ENCODE data around the gene SOX8.
A peak's percentile ranks its signal among the peaks of the same experiment; 100 is the strongest.
"Not testable (repeated sequence)": the region's sequence is repeated elsewhere in the genome, so short reads cannot be mapped to it uniquely, and the experiment has no call there.

Gene SOX8

DNA sequence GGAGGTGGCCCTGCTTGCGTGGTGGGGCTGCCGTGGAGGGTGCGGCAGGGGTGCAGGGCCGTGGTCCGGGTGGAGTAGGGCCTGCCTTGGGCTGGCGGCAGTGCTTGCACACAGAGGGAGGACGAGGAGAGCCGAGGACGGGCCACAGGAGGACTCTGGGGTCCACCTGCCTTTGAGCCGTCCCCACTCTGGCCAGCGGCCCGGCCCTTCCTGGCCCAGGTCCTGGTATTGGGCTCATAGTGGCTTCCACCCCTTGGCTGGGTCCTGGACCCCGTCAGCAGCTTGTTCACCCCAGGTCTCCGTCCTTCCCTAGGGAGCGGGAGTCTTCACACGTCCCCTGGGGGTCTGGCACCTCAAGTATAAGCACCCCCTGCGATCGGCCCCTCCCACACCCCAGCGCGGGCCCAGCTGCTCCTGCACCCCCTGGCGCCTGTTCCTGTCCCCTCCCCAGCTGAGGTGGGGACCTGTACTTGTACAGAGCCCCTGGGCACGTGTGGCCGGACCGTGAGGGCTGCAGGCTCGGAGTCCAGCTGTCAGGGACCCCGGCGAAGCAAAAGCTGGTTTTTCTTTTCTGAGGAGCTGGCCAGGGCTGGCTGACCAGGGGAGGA, 40.1 kb downstream of the SOX8 start:
- 95% methylated on average over 27 of the region's 27 CpGs for WGBS (ENCODE audit: insufficient coverage)
- no peak for DNase-seq
- Histone ChIP-seq H3K9me3 (ENCODE audit: control extremely low read depth in 1 of 5, control insufficient read depth in 4 of 5, insufficient read depth in 2 of 5, low read depth in 1 of 5, low read length in 4 of 5) (no peaks in the 10 kb centered on the region), H3K36me3 (ENCODE audit: control insufficient read depth in 4 of 4, insufficient read depth in 4 of 4, low read length in 3 of 4) (no peaks in the 10 kb centered on the region), H3K4me1 (ENCODE audit: control extremely low read depth in 1 of 4, control insufficient read depth in 4 of 4, insufficient read depth in 4 of 4, low read length in 3 of 4) (no peaks in the 10 kb centered on the region), H3K4me3 (ENCODE audit: control insufficient read depth in 1 of 7, extremely low read depth in 1 of 7, insufficient read depth in 4 of 7, low read depth in 2 of 7, low read length in 6 of 7) (no peak overlapping the region), H3K27ac (ENCODE audit: insufficient read depth in 1 of 2, low read depth in 1 of 2, low read length in 2 of 2, poor library complexity in 1 of 2, severe bottlenecking in 2 of 2) (no peak overlapping the region), H3K27me3 (replicated peaks in 2 of 5; ENCODE audit: control insufficient read depth in 4 of 5, insufficient read depth in 5 of 5, low read length in 4 of 5) (peaks cover 0 to 32% (median 2%) of the 10 kb centered on the region in 5 experiments)
- ChIA-PET POLR2A (no interaction called here), CTCF (no interaction called here)

DNA sequence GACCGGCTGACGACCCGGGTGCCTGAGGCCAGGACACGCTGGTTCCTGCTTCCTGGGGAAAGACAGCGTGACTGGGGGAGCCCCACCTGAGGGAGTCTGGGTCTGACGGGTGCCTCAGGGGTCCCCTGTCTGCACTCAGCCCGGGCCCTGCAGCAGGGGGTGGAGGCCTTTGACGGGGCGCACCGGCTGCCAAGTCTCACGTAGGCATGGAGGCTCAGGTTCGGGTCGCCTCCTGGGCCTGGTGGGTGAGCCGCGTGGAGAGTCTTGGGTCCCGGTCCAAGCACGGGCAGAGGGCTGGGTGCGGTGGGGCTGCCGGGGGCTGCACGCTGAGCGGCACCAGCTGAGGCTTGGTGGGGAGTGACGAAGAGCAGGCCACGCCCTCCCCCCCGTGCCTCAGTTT, 40.9 kb downstream of the SOX8 start:
- WGBS (ENCODE audit: insufficient coverage): 74% methylated on average over 22 of the region's 24 CpGs
- Histone ChIP-seq H3K4me1 (ENCODE audit: control extremely low read depth in 1 of 4, control insufficient read depth in 4 of 4, insufficient read depth in 4 of 4, low read length in 3 of 4) (no peaks in the 10 kb centered on the region), H3K36me3 (ENCODE audit: control insufficient read depth in 4 of 4, insufficient read depth in 4 of 4, low read length in 3 of 4) (no peaks in the 10 kb centered on the region), H3K27ac (ENCODE audit: insufficient read depth in 1 of 2, low read depth in 1 of 2, low read length in 2 of 2, poor library complexity in 1 of 2, severe bottlenecking in 2 of 2) (no peak overlapping the region), H3K4me3 (ENCODE audit: control insufficient read depth in 1 of 7, extremely low read depth in 1 of 7, insufficient read depth in 4 of 7, low read depth in 2 of 7, low read length in 6 of 7) (no peak overlapping the region), H3K27me3 (replicated peaks in 2 of 5; ENCODE audit: control insufficient read depth in 4 of 5, insufficient read depth in 5 of 5, low read length in 4 of 5) (peaks cover 0 to 39% (median 2%) of the 10 kb centered on the region in 5 experiments), H3K9me3 (ENCODE audit: control extremely low read depth in 1 of 5, control insufficient read depth in 4 of 5, insufficient read depth in 2 of 5, low read depth in 1 of 5, low read length in 4 of 5) (no peaks in the 10 kb centered on the region)
- ChIA-PET CTCF (no interaction called here), POLR2A (no interaction called here)
- no peak for DNase-seq

DNA sequence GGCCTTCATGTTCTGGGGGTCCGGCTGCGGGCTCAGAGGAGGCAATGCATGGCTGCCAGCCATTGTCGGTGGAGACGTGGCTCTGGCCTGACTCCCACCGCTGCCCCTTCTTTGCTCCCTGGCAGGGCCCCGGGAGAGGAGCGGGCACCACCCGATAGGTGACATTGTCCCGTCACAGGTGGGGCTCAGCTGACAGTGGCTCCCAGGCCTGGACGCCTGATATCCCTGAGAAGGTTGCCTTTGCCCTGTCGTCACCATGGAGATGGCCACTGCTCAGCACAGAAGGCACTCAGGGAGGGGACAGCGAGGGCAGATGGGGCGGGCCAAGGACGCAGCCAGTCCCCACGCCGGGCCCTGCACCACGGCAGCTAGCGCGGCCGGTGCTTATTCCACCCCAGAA, 42.6 kb downstream of the SOX8 start:
- H3K4me1 ChIP-seq (ENCODE audit: control extremely low read depth in 1 of 4, control insufficient read depth in 4 of 4, insufficient read depth in 4 of 4, low read length in 3 of 4): peaks cover 0 to 2% (median 0%) of the 10 kb centered on the region in 4 experiments
- no peak overlapping the region for H3K27ac ChIP-seq (ENCODE audit: insufficient read depth in 1 of 2, low read depth in 1 of 2, low read length in 2 of 2, poor library complexity in 1 of 2, severe bottlenecking in 2 of 2)
- ChIA-PET POLR2A (no interaction called here), CTCF (no interaction called here)
- peaks cover 0 to 54% (median 6%) of the 10 kb centered on the region in 5 experiments for H3K27me3 ChIP-seq (replicated peaks in 2 of 5; ENCODE audit: control insufficient read depth in 4 of 5, insufficient read depth in 5 of 5, low read length in 4 of 5)
- H3K4me3 ChIP-seq (ENCODE audit: control insufficient read depth in 1 of 7, extremely low read depth in 1 of 7, insufficient read depth in 4 of 7, low read depth in 2 of 7, low read length in 6 of 7): no peak overlapping the region
- 89% methylated on average over 16 of the region's 20 CpGs for WGBS (ENCODE audit: insufficient coverage)
- H3K36me3 ChIP-seq (ENCODE audit: control insufficient read depth in 4 of 4, insufficient read depth in 4 of 4, low read length in 3 of 4): no peaks in the 10 kb centered on the region
- DNase-seq: no peak
- no peaks in the 10 kb centered on the region for H3K9me3 ChIP-seq (ENCODE audit: control extremely low read depth in 1 of 5, control insufficient read depth in 4 of 5, insufficient read depth in 2 of 5, low read depth in 1 of 5, low read length in 4 of 5)

DNA sequence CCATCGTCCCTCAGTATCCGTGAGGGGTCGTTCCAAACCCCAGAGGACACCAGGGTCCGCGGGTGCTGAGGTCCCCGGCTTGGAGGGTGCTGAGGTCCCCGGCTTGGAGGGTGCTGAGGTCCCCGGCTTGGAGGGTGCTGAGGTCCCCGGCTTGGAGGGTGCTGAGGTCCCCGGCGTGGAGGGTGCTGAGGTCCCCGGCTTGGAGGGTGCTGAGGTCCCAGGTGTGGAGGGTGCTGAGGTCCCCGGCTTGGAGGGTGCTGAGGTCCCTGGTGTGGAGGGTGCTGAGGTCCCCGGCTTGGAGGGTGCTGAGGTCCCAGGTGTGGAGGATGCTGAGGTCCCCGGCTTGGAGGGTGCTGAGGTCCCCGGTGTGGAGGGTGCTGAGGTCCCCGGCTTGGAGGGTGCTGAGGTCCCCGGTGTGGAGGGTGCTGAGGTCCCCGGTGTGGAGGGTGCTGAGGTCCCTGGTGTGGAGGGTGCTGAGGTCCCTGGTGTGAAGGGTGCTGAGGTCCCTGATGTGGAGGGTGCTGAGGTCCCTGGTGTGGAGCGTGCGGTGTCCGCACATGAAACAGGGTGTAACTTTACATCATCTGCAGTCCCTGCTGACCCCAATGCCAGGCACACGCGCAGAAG, 43.7 kb downstream of the SOX8 start:
- H3K9me3 ChIP-seq (ENCODE audit: control extremely low read depth in 1 of 5, control insufficient read depth in 4 of 5, insufficient read depth in 2 of 5, low read depth in 1 of 5, low read length in 4 of 5); H3K4me3 ChIP-seq (ENCODE audit: control insufficient read depth in 1 of 7, extremely low read depth in 1 of 7, insufficient read depth in 4 of 7, low read depth in 2 of 7, low read length in 6 of 7); H3K4me1 ChIP-seq (ENCODE audit: control extremely low read depth in 1 of 4, control insufficient read depth in 4 of 4, insufficient read depth in 4 of 4, low read length in 3 of 4); H3K27ac ChIP-seq (ENCODE audit: insufficient read depth in 1 of 2, low read depth in 1 of 2, low read length in 2 of 2, poor library complexity in 1 of 2, severe bottlenecking in 2 of 2); POLR2A ChIA-PET; H3K36me3 ChIP-seq (ENCODE audit: control insufficient read depth in 4 of 4, insufficient read depth in 4 of 4, low read length in 3 of 4); CTCF ChIA-PET: not testable (repeated sequence)
- WGBS (ENCODE audit: insufficient coverage): 74% methylated on average over 24 of the region's 24 CpGs
- DNase-seq: peak in 2 of 3 donors; percentile 9 to 42
- H3K27me3 ChIP-seq (replicated peaks in 2 of 5; ENCODE audit: control insufficient read depth in 4 of 5, insufficient read depth in 5 of 5, low read length in 4 of 5): peaks cover 0 to 64% (median 6%) of the 10 kb centered on the region in 5 experiments

DNA sequence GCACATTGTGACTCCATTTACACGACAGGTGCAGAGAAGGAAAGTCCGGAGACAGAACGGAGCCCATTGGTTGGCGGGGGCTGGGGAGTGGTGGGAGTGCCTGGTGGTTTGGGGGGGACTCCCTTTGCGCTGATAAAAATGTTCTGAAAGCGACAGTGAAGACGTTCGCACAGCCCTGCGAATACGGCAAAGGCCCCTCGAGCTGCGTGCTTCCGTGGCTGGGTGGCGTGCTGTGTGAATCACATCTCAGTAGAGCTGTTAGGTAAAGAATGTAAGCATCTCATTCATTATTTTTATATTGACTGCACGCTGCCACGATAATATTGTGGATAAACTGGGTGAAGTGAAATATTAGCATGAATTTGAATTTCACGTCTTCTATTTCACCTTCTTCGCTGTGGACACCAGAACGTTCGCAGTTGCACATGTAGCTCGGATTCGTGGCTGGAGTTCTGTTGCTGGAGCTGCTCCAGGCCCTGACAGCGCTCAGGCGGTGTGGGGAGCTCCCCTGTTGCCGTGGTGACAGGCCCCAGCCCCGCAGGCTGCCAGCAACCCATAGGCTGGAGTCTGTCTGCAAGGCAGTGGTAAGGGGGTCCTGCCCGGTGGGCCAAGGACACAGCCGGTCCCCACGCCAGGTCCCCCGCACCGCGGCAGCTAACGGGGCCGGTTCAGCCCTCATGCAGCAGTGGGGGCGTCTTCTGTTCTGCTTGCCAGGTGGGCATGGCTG, 44.6 kb downstream of the SOX8 start:
- Histone ChIP-seq H3K9me3 (ENCODE audit: control extremely low read depth in 1 of 5, control insufficient read depth in 4 of 5, insufficient read depth in 2 of 5, low read depth in 1 of 5, low read length in 4 of 5) (no peaks in the 10 kb centered on the region), H3K27ac (ENCODE audit: insufficient read depth in 1 of 2, low read depth in 1 of 2, low read length in 2 of 2, poor library complexity in 1 of 2, severe bottlenecking in 2 of 2) (no peak overlapping the region), H3K27me3 (replicated peaks in 2 of 5; ENCODE audit: control insufficient read depth in 4 of 5, insufficient read depth in 5 of 5, low read length in 4 of 5) (peaks cover 0 to 64% (median 6%) of the 10 kb centered on the region in 5 experiments), H3K4me1 (ENCODE audit: control extremely low read depth in 1 of 4, control insufficient read depth in 4 of 4, insufficient read depth in 4 of 4, low read length in 3 of 4) (peaks cover 0 to 2% (median 0%) of the 10 kb centered on the region in 4 experiments), H3K4me3 (ENCODE audit: control insufficient read depth in 1 of 7, extremely low read depth in 1 of 7, insufficient read depth in 4 of 7, low read depth in 2 of 7, low read length in 6 of 7) (no peak overlapping the region), H3K36me3 (ENCODE audit: control insufficient read depth in 4 of 4, insufficient read depth in 4 of 4, low read length in 3 of 4) (no peaks in the 10 kb centered on the region)
- POLR2A ChIA-PET: no interaction called here
- 82% methylated on average over 34 of the region's 35 CpGs for WGBS (ENCODE audit: insufficient coverage)
- DNase-seq: no peak
- CTCF ChIA-PET: no interaction called here

DNA sequence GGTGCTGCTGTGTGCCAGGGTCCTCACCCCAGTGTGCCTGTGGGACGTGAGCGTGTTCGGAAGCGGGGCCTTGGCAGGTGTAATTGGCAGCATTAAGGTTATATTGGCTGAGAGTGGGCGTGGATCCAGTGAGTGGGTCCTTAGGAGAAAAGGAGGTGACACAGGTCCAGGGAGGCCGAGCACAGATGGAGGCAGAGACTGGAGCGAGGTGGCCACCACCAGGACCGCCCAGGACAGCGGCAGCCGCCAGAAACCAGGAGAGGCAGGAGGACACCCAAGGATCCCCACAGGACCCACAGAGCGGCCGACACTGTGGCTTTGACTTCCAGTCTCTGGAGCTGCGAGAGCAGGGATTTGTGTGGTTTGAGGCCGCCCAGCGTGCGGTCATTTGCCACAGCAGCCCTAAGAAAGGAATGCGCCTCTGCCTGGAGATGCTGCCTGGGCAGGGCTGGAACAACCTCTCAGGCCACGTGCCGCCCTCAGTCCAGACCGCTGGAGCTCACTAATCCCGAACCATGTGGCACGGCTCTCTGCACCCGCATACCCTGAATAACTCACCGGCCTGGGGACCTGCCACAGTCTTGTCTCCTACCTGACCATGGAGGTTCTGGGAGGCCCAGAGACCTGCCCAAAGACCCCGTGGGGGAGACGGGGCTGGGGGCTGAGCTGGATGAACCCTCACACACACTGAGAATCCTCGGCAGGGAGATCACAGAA, 45.4 kb downstream of the SOX8 start:
- Histone ChIP-seq H3K4me1 (ENCODE audit: control extremely low read depth in 1 of 4, control insufficient read depth in 4 of 4, insufficient read depth in 4 of 4, low read length in 3 of 4) (peaks cover 0 to 2% (median 0%) of the 10 kb centered on the region in 4 experiments), H3K36me3 (ENCODE audit: control insufficient read depth in 4 of 4, insufficient read depth in 4 of 4, low read length in 3 of 4) (no peaks in the 10 kb centered on the region), H3K27ac (ENCODE audit: insufficient read depth in 1 of 2, low read depth in 1 of 2, low read length in 2 of 2, poor library complexity in 1 of 2, severe bottlenecking in 2 of 2) (no peak overlapping the region), H3K4me3 (ENCODE audit: control insufficient read depth in 1 of 7, extremely low read depth in 1 of 7, insufficient read depth in 4 of 7, low read depth in 2 of 7, low read length in 6 of 7) (no peak overlapping the region), H3K27me3 (replicated peaks in 2 of 5; ENCODE audit: control insufficient read depth in 4 of 5, insufficient read depth in 5 of 5, low read length in 4 of 5) (peaks cover 0 to 61% (median 6%) of the 10 kb centered on the region in 5 experiments), H3K9me3 (ENCODE audit: control extremely low read depth in 1 of 5, control insufficient read depth in 4 of 5, insufficient read depth in 2 of 5, low read depth in 1 of 5, low read length in 4 of 5) (no peaks in the 10 kb centered on the region)
- DNase-seq: no peak
- POLR2A ChIA-PET: no interaction called here
- WGBS (ENCODE audit: insufficient coverage): 90% methylated on average over 21 of the region's 27 CpGs
- CTCF ChIA-PET: no interaction called here

DNA sequence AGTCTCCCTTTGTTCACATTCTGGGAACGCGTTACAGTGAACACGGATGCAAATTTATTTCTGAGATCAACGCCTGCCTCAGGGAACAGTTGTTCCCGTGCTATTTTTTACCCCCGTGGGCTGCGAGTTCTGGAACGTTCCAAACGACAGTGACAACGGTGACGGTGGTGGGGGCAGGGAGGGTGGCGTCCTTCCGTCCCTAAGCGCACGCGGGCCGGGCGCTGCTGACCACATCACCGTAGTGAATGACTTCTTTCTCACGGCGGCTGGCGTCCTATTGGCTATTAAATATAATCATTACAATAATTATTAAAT, 45.9 kb downstream of the SOX8 start:
- Histone ChIP-seq H3K4me1 (ENCODE audit: control extremely low read depth in 1 of 4, control insufficient read depth in 4 of 4, insufficient read depth in 4 of 4, low read length in 3 of 4) (peaks cover 0 to 2% (median 0%) of the 10 kb centered on the region in 4 experiments), H3K36me3 (ENCODE audit: control insufficient read depth in 4 of 4, insufficient read depth in 4 of 4, low read length in 3 of 4) (no peaks in the 10 kb centered on the region), H3K4me3 (ENCODE audit: control insufficient read depth in 1 of 7, extremely low read depth in 1 of 7, insufficient read depth in 4 of 7, low read depth in 2 of 7, low read length in 6 of 7) (no peak overlapping the region), H3K9me3 (ENCODE audit: control extremely low read depth in 1 of 5, control insufficient read depth in 4 of 5, insufficient read depth in 2 of 5, low read depth in 1 of 5, low read length in 4 of 5) (no peaks in the 10 kb centered on the region), H3K27ac (ENCODE audit: insufficient read depth in 1 of 2, low read depth in 1 of 2, low read length in 2 of 2, poor library complexity in 1 of 2, severe bottlenecking in 2 of 2) (no peak overlapping the region), H3K27me3 (replicated peaks in 2 of 5; ENCODE audit: control insufficient read depth in 4 of 5, insufficient read depth in 5 of 5, low read length in 4 of 5) (peaks cover 0 to 56% (median 6%) of the 10 kb centered on the region in 5 experiments)
- CTCF ChIA-PET: no interaction called here
- DNase-seq: no peak
- 86% methylated on average over 9 of the region's 22 CpGs for WGBS (ENCODE audit: insufficient coverage)
- POLR2A ChIA-PET: no interaction called here

All from common myeloid progenitor, CD34-positive (primary cell).